Caki2 (cell line): ENCODE data around the gene ACACA. TPM values are rescaled to one million over a fixed set of nuclear protein-coding genes. Genes with fewer than 3 reads are reported as not detected.
"Not testable (repeated sequence)": the region's sequence is repeated elsewhere in the genome, so short reads cannot be mapped to it uniquely, and the experiment has no call there.

Experiments
- DNase-seq: peaks from one replicate; pipeline ENCODE4 v3.0.0-alpha.2; 2015; ENCODE audit warnings: low read depth
- in situ Hi-C: cut with HindIII; loops from 2 replicates; pipeline ENCODE4 v1.10.0; 2016; ENCODE audit warnings: low sequenced_read_pairs, low pct_unique_long_range_greater_than_20kb, mixed read lengths
- total RNA-seq: library from RNA; depleted of rRNA; stranded (reverse); fragments of >200 nt; shearing (Covaris generic); gene quantifications from 2 replicates; pipeline ENCODE4 v1.2.3, GENCODE V29; 2014; ENCODE audit warnings: low replicate concordance; rRNA removed

ACACA gene
- 30.8 and 34.5 TPM in 2 replicates for total RNA-seq

DNA sequence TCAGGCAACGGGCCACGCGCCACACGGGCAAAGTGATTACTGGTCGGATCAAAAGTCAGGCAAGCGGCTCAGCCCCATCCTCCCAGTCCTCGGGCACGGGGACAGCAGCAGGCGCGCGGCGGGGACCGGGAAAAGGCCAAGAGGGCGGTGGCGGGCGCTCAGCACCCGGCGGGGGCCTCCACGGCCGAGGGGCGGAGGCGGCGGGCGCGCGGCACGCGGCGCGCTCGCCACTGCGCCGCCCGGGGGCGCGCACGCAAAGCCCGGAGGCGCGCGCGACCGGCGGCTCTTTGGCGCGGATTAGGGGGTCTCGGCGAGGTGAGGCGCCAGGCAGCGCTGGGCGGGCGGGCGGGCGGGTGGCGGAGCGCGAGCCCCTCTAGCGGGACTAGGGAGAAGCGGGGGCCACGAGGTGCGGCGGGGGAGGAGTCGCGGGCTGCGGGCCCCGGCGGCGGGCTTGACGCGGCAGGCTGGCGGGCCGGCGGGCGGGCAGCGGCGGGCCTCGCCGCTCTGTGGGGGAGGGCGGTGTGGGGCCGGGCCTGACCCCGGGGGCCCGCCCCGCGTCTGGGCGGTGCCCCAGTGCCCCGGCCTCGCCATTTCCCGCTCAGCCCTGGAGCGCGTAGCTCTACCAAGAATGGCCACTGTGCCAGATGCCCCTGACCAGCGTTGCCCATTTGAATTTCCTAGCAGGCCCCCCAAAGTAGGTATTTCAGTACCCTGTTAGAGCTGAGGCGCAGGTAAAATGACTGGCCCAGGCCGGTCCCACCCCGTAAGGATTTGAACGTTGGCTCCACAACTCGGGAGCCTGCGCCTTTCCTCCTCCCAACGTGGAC lies at the start of gene ACACA, which contains the start of gene TADA2A:
Gene ACACA, minus strand, starts transcription at position 202 of the 827 bp plus-strand sequence. CDS start 537 bp downstream, outside the sequence.
Gene TADA2A, plus strand, starts transcription at position 252 of the 827 bp plus-strand sequence. CDS start 4,480 bp downstream, outside the sequence.
- in situ Hi-C loops: no loop called here
- peak; percentile 79 for DNase-seq

DNA sequence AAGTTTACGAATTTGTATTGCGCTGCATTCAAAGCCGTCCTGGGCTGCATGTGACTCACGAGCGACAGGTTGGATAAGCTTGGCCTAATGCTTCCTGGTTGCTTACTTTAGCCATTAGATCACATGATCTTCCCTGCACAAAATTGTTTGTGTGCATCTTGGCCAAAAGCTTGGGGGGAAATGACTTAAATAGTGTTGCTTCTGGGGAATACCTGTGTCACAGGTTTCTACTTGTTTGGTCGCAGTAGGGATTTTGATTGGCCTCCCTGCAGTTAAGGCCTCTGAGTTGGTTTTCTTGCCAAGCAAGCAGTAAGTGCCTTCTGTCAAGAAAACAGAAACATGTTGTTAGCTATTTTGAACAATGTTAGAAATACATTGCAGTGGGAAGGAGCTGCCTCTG lies 43.5 kb upstream of the ACACA start:
- in situ Hi-C loops: no loop called here

DNA sequence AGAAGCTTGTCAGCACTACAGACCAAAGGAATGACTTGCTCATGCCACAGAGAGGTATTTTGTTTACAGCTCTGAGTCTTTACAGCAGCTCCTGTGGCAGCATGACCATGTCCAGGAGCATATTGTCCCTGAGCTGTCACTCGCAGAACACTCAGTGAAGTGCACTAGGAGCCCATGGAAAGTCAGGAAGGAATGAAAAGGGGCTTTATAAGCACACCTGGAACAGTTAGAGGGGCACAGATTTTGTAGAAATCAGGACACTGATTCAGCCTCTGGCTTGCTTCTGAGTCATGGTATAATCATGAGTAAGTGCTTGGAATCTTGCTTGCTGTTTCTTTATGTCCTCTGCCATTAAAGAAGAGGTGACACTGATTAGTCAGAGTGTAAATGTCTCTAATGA lies 41.0 kb upstream of the ACACA start:
- in situ Hi-C loops: no loop called here
- peak; percentile 73 for DNase-seq

More for the DNA sequence above, 43.5 kb upstream of the ACACA start:
- DNase-seq: no peak

DNA sequence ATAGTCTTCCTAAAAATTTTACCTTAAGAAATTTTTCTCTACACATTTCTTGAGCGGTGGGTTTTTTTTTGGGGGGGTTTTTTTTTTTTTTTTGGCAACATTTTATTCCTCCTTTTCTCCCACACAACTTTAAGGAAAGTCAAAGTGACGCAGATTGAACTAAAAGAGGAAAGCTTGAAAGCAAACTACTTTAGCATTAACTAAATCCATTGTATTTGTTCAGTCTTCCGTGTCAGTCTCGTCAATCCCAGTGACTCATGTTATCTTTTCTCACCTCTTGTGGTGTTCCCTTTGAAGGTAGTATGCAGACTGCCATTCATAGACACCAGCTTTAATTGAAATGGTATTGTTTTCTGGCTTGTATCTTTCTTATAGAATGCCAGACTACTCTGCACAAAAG lies 39.4 kb upstream of the ACACA start:
- peak; percentile 92 for DNase-seq
- in situ Hi-C loops: no loop called here

DNA sequence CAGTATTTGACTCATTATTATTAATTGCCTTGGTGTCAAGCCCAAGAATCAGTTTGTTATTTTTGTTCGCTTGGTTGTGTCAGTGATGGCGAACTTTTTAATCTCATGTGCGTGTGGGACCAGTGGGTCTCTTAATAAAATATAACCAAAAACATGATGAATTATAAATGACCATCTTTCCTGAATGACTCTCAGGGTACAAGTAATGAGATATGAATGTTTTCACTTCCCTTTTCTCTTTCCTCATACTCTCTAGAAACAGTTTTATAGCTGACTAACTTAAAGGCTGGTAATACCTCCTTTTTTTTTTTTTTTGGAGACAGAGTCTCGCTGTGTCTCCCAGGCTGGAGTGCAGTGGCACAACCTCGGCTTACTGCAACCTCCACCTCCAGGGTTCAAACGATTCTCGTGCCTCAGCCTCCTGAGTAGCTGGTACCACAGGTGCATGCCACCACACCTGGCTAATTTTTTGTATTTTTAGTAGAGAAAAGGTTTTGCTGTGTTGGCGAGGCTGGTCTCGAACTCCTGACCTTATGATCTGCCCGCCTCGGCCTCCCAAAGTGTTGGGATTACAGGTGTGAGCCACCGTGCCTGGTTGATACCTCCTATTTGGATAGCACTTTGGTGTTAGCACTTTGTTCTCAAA lies 34.9 kb upstream of the ACACA start:
- DNase-seq, in situ Hi-C loops: not testable (repeated sequence)

DNA sequence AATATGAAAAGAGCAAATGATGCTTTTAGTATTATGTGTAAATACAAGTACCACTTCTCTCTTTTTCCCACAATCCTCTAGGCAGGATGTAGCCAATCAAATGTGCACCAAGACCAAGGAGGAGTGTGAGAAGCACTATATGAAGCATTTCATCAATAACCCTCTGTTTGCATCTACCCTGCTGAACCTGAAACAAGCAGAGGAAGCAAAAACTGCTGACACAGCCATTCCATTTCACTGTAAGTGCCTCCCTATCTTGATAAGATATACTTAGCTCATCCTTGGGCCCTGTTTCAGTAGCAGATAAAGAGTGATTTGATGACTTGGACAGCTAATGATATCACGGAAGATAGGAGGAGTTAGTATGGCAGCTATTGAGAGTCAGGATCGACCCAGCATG lies 33.8 kb upstream of the ACACA start:
- in situ Hi-C loops: no loop called here
- no peak for DNase-seq

DNA sequence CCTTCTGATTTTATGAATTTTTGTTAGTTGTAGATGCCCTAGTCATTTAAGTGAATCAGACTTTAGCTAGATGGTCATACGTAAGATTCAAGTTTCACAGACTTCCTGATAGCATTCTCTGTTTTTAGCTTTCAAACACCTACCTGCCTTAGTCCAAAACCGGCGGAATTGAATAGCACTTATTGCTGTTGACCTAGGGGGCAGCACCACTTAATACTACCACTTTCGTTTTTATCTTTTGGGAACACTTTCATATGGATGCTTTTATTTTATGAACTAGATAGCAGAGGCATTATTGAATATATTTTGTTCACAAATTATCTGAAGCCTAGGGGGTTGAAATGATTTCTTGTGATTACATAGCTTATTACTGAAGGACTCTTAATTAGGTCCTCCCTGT lies 31.5 kb upstream of the ACACA start:
- in situ Hi-C loops: no loop called here
- no peak for DNase-seq

DNA sequence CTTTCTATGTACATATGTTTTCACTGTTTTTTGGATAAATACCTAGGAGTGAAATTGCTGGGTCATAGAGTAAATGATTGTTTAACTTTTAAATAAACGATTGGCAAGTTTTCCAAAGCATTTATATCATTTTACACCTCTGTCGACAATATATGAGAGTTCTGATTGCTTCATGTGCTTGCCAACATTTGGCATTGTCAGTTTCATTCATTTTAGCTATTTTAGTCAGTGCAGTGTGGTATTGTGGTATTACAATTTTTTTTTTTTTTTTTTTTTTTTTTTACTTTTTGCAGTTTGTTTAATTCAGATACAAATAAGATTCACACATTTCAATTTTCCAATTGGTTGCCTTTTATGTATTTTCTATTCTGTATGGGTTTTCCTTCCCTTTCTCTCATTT lies 26.0 kb upstream of the ACACA start:
- in situ Hi-C loops: no loop called here

DNA sequence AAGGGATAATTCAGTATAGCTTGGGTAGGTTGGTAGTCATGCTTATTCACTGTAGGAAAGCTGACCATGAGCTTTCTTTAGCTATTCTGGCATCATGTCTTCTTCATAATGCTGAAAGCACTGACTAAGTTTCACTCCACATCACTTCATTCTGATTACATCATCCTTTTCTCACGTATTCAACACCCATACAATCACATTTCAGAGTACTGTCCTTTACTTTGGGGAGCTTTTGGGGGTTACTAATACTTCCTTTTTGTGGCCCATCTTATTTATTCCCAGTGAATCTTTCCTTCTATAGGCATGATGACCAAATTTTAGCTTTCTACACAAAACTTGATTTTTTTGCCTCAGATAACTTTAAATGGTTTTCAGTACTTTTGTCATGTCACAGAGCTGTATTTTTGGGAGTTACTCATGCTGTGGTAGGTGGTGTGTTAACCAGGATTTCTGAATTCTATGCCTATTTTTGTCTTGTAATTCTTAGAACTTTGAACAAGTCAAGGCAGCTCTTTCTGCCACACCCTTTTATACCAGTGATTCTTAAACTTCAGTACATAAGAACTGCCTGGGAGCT lies 23.5 kb upstream of the ACACA start:
- in situ Hi-C loops: no loop called here
- DNase-seq: no peak

More for the DNA sequence above, 26.0 kb upstream of the ACACA start:
- DNase-seq: no peak

DNA sequence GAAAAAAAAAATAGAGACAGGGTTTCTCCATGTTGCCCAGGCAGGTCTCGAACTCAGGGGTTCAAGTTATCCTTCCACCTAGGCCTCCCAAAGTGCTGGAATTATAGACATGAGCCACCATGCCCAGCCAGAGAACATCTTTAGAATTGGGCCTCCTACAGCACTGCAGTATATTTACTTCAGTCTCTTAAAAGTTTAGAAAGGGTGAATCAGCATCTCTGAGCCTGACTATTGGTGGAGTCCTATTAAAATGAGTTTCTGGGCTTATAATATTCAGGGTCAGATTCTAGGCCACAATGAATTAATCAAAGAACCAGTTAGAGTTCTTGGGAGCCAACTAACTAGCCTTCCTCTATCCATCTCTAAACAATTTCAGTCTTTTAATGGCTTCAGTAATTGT lies 22.8 kb upstream of the ACACA start:
- in situ Hi-C loops: no loop called here
- no peak for DNase-seq

DNA sequence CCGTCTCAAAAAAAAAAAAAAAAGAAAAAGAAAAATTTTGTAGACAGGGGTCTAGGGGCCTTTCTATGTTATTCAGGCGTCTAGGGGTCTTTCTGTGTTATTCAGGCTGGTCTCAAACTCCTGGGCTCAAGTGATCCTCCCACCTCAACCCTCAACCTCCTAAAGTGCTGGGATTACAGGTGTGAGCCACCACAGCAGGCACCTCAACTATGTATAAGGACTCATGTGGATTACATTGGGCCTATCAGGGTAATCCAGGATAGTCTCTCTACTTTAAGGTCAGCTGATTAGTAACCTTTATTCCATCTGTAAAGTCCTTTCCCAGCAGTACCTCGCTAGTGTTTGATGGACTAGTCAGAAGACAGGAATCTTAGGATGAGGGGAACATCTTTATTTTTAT lies 22.4 kb upstream of the ACACA start:
- in situ Hi-C loops: no loop called here
- no peak for DNase-seq

DNA sequence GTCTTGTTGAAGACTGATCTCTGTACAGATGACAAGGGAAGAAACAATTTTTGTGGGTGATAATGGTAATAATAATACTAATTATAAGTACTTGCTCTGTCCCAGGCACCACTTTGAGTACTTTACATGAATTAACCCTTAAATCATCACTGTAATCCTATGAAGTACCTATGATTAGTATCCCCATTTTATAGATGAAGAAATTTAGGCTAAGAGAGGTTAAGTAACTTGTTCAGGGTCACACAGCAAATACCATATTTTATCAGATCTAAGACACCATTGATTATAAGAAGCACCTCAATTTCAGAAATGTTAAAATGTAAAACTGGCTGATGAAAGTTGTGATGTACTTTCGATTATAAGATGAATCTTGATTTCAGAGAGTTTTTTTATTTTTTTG lies 18.6 kb upstream of the ACACA start:
- in situ Hi-C loops: no loop called here
- no peak for DNase-seq

DNA sequence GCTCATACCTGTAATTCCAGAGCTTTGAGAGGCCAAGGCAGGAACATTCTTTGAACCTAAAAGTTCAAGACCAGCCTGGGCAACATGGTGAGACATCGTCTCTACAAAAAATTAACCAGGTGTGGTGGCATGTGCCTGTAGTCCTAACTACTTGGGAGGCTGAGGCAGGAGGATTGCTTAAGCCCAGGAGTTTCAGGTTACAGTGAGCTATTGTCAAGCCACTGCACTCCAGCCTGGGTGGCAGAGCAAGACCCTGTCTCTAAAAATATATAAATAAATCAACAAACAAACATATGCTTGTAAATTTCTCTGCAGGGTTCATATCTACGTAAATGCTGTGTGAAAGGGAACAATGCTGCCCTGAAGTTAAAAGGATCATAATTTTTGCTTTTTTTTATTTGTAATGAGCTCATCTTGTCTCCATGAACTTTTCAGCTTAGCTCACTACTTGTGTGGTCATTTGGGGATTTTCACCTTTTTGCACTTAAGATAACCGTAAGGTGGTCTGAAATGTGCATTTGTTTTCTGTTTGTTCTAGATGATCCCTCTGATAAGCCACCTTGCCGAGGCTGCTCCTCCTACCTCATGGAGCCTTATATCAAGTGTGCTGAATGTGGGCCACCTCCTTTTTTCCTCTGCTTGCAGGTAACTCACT lies 16.5 kb upstream of the ACACA start:
- DNase-seq: no peak
- in situ Hi-C loops: no loop called here

DNA sequence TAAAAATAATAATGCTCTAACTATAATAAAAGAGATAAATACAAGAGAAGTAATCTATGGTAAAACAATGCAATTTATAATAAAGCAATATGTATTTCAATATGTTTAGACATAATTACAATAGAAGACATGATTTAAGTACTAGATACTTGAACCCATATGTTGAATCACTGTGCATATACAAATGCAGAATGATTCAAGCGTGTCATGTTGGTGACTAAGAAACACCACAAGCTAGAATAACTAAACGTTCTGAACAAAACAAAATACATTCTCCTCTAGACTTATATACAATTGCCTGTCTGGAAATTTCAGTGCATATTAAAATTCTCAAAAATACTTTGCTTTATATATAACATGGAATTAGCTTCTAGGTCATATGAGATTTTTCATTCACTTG lies 11.2 kb upstream of the ACACA start:
- no peak for DNase-seq
- in situ Hi-C loops: no loop called here

DNA sequence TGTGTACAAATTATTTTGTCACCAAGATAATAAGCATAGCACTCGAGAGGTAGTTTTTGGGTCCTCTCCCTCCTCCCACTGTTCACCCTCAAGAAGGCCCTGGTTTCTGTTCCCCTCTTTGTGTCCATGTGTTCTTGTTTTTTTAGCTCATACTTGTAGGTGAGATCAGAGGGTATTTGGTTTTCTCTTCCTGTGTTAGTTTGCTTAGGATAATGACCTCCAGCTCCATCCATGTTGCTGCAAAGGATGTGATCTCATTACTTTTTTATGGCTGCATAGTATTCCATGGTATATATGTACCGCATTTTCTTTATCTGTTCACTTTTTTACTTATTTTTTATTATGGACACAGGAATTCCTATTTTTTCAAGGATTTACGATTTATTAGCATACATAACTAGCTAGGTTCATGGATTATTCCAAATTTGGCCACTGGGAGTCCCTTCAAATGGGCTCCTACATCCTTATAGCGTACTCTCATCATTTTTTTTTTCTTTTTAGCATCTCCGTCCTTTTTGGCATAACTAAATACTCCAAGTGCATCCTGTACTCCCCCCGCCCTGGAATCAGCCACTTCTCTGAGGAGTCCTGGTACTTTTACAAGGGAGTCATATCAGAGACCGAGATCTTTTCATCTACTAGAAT lies 7.4 kb upstream of the ACACA start:
- no peak for DNase-seq
- in situ Hi-C loops: no loop called here

DNA sequence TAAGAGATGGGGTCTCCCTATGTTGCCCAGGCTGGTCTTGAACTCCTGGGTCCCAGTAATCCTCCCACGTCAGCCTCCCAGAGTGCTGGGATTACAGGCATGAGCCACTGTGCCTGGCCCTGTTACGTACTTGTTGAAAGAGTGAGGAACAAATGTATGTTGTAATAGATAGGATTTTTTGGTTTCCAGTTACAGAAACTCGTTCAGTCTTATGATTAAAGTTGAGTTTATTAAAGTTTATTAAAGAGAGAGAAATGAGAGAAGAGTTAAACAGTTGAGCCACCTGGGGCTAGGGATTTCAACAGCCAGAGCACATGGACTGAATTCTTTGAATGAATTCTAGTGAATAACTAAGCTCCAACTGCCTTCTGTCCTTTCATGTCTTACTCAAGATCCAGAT lies 3.7 kb upstream of the ACACA start:
- in situ Hi-C loops: no loop called here
- no peak for DNase-seq

DNA sequence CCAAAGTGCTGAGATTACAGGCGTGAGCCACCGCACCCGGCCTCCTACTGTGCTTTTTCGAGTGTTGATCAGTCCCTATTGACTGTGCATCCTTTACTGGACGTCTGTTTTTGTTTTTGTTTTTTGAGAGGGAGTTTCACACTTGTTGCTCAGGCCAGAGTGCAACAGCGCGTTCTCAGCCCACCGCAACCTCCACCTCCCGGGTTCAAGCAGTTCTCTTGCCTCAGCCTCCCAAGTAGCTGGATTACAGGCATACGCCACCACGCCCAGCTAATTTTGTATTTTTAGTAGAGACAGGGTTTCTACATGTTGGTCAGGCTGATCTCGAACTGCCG lies 1.5 kb upstream of the ACACA start:
- in situ Hi-C loops, DNase-seq: not testable (repeated sequence)

DNA sequence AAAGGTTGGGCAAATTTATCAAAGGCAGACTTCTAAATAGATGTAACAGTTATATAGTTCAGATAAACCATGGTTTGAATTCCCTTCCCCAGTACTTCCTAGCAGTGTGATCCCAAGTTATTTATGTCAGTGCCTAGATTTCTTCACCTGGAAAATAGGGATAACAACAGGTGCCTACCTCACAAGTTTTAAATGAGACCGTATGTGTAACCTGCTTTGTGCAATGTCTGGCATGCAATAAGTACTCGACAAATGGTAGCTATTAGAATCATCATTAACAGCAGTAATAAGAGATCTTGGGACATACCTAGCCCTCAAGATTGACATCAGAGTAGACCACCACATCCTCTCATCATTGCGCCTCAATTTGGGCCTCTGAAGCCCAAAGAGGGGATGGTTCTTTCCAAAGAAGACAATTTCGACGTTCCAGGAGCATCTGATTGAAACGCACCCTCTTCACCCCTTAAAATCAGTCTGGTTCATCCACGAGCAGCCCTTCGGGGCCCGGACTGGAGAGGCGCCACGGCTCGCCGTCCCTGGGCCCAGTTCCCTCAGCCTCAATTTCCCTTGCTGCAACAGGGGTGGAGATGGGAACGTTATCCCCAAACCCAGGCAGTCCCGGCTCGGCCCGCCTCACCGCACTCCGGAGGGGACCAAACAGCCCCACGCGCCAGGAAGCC lies 541 bp downstream of the ACACA start:
- DNase-seq: peak; percentile 45
- in situ Hi-C loops: no loop called here
